ENCODE data around the gene TLDC2. TPM values are rescaled to one million over a fixed set of nuclear protein-coding genes. Genes with fewer than 3 reads are reported as not detected.
A peak's percentile ranks its signal among the peaks of the same experiment; 100 is the strongest.

TLDC2 gene
- total RNA-seq, 1 experiment from 2014 or later = 0.32 TPM

- intact Hi-C loops (cut with micrococcal nuclease) = no loop called here
- TF ChIP-seq JUND (IDR thresholded peaks at IDR 0.05) (no peak), SRF (IDR thresholded peaks at IDR 0.05; ENCODE audit: low read depth) (no peak), EGR1 (IDR thresholded peaks at IDR 0.05; ENCODE audit: low read depth) (no peak), EZH2 (IDR thresholded peaks at IDR 0.05) (no peak), ZNF274 (IDR thresholded peaks at IDR 0.05; ENCODE audit: low read depth, low read length) (no peak), SP1 (IDR thresholded peaks at IDR 0.05; ENCODE audit: low read depth) (no peak), CTCF (IDR thresholded peaks at IDR 0.05 in 2 of 3, conservative IDR thresholded peaks at IDR 0.05 in 1 of 3; ENCODE audit: borderline replicate concordance in 1 of 3, insufficient read depth in 1 of 3, low read depth in 2 of 3, low read length in 2 of 3) (no peak), YY1 (IDR thresholded peaks at IDR 0.05; ENCODE audit: extremely low read depth, insufficient replicate concordance, low read depth, low read length) (no peak), CBX3 (IDR thresholded peaks at IDR 0.05; ENCODE audit: low read depth) (no peak)
- DNase-seq (ENCODE audit: low read depth, low spot score) (no peak), ATAC-seq (no peak)
- ChIA-PET POLR2A (no interaction called here), CTCF (interaction anchor here (1.1 to 1.6 kb wide), 2 partner anchors 25 to 60 kb away, joined by 3 to 6 read pairs; partner anchors contain the start of gene DSN1), RAD21 (ENCODE audit: low non-redundant PET in 1 of 2, low total read pairs in 2 of 2, uncharacterized antibody in 2 of 2, unreplicated experiment in 2 of 2) (no interaction called here)
- BruUV-seq (replicated peaks) = no TSS peak
- Histone ChIP-seq H3K4me1 (ENCODE audit: control insufficient read depth in 1 of 2, insufficient read depth in 2 of 2, low read length in 2 of 2) (peaks cover 39 to 59% of the 10 kb centered on the region in 2 experiments), H3K79me2 (ENCODE audit: insufficient read depth, low read length) (0 out of 2 replicates have a peak, but pooled peaks cover 3% of the 10 kb centered on the region), H3K4me2 (ENCODE audit: low read length) (peak overlapping the region; percentile 50), H4K20me1 (ENCODE audit: insufficient read depth) (no peaks in the 10 kb centered on the region), H3K4me3 (replicated peaks in 1 of 2; ENCODE audit: low read depth in 1 of 2, low read length in 2 of 2) (no peak overlapping the region), H2AFZ (ENCODE audit: low read depth, low read length, poor library complexity, severe bottlenecking) (no peak overlapping the region), H3K9me2 (ENCODE audit: insufficient read depth) (no peaks in the 10 kb centered on the region), H3K27me3 (ENCODE audit: insufficient read depth, low read length) (no peaks in the 10 kb centered on the region), H3K9me3 (ENCODE audit: control insufficient read depth in 1 of 2, insufficient read depth in 1 of 2, low read depth in 1 of 2, low read length in 2 of 2) (no peaks in the 10 kb centered on the region), H3K9ac (ENCODE audit: low read length) (0 out of 2 replicates have a peak overlapping the region, but pooled peaks have one; percentile 5), H3K27ac (ENCODE audit: low read depth, low read length) (peak overlapping the region; percentile 52; the same call in 1 of the 2 replicates), H3K36me3 (ENCODE audit: control insufficient read depth in 1 of 2, insufficient read depth in 2 of 2, low read length in 2 of 2) (peaks cover 4 to 5% of the 10 kb centered on the region in 2 experiments; a peak in 2 of 4 replicates)
Measured at GRCh38 chr20:36833275-36834020, 42.5 kb upstream of the TLDC2 start.
